OCI-LY1 (cell line): ENCODE data around the gene SEC16A.

ENCODE experiments used
- CTCF ChIP-seq: fragments of 200-600 bp; sonication (generic), shearing (Covaris generic); IDR thresholded peaks from 2 replicates; pipeline ENCODE4 v1.5.1; 2017; ENCODE audit warnings: mild to moderate bottlenecking, antibody characterized with exemption, low read length, moderate library complexity, mixed read lengths
- EZH2 ChIP-seq: fragments of 200-600 bp; sonication (generic), shearing (Covaris generic); IDR thresholded peaks from 2 replicates; pipeline ENCODE4 v1.8.0; 2017; ENCODE audit warnings: borderline replicate concordance, mixed run types, mild to moderate bottlenecking, antibody characterized with exemption, low read length, moderate library complexity, mixed read lengths

- TF ChIP-seq EZH2 (no peak), CTCF (no peak)
These were observed 11.9 kb downstream of the SEC16A start for GRCh38 chr9:136470792-136471469.
